Measurements from ENCODE around the gene TAS2R38.

Gene TAS2R38

DNA sequence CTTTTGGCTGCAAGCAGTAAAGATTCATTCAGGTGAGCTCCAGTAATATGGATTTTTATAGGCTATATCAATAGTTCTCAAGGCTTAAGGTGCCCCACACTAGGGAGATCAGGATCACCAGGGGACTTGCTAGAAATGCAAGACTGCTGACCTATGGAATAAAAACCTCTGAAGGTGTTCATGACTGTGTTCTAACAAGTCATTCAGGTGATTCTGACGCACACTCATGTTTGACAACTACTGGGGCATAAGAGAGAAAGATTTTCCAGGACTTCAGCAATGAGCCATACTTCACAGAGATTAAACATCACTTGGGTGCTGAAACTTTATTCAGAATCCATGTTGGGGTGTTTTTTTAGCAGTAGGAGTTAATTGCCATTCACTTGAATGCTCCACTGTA is 4.8 kb upstream of the TAS2R38 start:
- CTCF ChIA-PET: no interaction called here
- POLR2A ChIA-PET (ENCODE audit: low non-redundant PET): no interaction called here
- TF ChIP-seq, protein P1, sequence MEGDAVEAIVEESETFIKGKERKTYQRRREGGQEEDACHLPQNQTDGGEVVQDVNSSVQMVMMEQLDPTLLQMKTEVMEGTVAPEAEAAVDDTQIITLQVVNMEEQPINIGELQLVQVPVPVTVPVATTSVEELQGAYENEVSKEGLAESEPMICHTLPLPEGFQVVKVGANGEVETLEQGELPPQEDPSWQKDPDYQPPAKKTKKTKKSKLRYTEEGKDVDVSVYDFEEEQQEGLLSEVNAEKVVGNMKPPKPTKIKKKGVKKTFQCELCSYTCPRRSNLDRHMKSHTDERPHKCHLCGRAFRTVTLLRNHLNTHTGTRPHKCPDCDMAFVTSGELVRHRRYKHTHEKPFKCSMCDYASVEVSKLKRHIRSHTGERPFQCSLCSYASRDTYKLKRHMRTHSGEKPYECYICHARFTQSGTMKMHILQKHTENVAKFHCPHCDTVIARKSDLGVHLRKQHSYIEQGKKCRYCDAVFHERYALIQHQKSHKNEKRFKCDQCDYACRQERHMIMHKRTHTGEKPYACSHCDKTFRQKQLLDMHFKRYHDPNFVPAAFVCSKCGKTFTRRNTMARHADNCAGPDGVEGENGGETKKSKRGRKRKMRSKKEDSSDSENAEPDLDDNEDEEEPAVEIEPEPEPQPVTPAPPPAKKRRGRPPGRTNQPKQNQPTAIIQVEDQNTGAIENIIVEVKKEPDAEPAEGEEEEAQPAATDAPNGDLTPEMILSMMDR (conservative IDR thresholded peaks at IDR 0.05; ENCODE audit: low read depth): no peak
- H3K27ac ChIP-seq: no peak overlapping the region
- DNase-seq (ENCODE audit: low spot score): no peak

DNA sequence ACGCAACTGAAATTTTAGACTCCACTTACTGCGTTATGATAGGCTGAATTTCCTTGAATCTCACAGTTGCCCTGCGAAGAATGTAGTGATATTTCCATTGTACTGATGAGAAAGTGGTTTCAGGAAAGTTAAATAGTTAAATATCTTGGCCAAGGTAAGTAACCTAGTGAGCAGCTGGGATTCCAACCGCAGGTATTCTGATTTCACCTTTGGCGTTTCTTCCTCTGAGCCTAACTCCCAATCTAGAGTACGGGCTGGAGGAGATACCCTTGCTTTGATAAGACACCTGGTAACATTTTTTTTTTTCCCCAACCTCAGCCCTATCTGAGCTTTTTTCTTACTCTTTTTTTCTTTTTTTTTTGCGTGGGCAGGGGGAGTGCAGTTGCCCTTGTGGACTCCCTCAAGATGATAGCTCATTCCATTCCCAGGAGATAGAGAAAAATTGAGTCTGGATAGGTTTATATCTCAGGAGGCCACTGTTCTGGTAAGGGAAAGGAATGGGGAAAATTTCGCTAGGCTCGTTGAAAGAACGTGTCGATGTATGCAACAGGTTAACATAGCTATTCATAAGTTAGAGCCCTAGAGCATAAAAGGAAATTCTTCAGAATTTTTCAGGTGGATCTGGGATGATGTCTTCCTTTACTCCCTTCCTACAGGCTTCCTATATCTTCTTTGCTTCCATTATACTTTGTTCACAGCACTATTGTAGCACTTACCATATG is 3.1 kb upstream of the TAS2R38 start:
- ChIA-PET POLR2A (ENCODE audit: low non-redundant PET) (no interaction called here), CTCF (interaction anchor here (0.7 to 3.3 kb wide), 11 partner anchors 10 to 813 kb away, joined by 3 to 26 read pairs (median 4); no protein-coding TSS in a partner anchor)
- TF ChIP-seq, protein P1 (conservative IDR thresholded peaks at IDR 0.05; ENCODE audit: low read depth): peak; percentile 68
- H3K27ac ChIP-seq: no peak overlapping the region
- DNase-seq (ENCODE audit: low spot score): no peak

DNA sequence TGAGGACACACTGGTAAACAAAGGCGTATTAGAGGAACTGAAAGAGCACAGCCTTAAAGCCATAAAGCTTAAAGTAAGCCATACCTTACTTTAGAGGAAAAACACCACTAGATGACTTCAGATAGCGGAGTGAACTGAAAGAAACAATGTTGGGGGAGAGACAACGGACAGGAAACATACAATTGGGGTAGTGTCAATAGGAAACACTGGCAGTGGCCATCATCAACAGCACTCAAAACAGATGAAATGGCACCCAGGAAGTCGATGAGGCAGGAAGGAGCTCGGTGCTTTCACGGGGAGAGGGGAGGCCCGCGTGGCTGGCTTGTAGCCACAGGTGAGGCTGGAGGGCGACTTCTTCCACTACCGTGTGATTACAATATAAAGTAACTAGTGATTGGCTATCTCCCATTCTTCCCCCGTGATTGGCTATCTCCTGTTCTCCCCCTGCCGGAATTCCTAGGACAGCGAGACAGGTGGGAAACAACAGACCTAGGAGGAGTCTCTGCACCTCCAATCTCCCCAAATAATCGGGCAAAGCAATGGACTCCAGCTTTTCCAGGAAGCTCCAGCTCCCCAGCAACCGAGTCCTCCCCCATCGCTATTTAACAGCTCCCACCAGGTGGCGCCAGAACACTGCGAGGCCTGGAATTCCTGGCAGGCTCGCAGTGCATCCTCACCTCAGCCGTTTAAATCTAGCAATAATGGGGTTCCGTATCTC is 2.4 kb upstream of the TAS2R38 start:
- ChIA-PET POLR2A (ENCODE audit: low non-redundant PET) (no interaction called here), CTCF (interaction anchor here (0.5 to 3.3 kb wide), 15 partner anchors 9 to 812 kb away, joined by 3 to 26 read pairs (median 4); no protein-coding TSS in a partner anchor)
- TF ChIP-seq, protein P1 (conservative IDR thresholded peaks at IDR 0.05; ENCODE audit: low read depth): peak; percentile 96
- H3K27ac ChIP-seq: no peak overlapping the region
- DNase-seq (ENCODE audit: low spot score): peak; percentile 78

DNA sequence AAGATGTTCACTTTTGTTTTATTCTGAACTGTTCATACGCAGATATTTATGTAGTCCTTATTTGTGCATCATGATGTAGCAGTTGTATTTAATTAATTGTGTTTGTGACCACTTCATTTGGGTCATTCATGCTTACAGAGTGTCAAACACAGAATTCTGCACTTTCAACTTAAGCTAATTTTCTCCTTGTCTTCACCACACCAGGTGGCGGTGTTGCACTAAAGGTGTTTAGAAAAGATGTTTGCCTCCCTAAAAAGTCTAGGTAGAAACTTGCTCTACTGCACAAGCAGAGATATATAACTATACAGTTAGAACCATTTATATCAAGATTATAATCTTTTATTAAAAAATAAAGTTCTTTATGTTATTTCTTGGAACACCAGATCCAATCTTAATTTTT is 1.3 kb upstream of the TAS2R38 start:
- H3K27ac ChIP-seq: no peak overlapping the region
- ChIA-PET CTCF (interaction anchor here (0.6 to 3.3 kb wide), 6 partner anchors 49 to 521 kb away, joined by 3 to 26 read pairs (median 4); no protein-coding TSS in a partner anchor), POLR2A (ENCODE audit: low non-redundant PET) (no interaction called here)
- peak; percentile 14 for DNase-seq (ENCODE audit: low spot score)
- TF ChIP-seq, protein P1 (conservative IDR thresholded peaks at IDR 0.05; ENCODE audit: low read depth): peak; percentile 45

DNA sequence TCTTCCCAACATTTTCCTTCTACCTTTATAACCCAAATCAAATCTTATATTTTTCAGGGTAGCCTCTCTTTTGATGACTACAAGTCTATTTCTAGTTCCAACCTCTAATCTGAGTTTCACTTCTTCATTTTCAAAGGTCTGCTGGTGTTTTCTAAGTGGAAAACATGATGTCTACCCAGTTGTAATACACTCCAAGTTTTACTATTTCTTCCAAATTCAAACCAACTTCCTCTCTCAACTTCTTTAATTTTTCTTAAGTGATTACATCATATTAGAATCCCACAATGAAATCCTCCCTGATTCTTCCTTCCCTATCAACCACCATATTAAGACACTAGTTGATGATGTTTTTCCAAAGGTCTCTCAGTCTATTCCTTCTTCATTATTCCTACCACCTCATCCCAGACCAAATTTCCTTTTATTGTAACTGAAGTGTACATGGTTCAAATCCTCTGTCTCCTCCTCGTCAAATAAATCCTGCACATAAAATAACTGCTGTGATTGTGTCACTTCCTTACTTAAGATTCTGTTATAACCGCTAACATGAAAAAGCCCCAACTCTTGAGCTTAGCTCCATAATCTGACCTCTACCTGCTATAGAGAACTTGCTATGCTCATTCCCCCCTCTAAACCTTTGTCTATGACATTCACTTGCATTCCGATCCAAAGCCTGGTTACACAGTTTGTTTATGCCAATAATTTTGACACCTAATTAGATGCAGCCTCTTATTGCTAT is 12.7 kb downstream of the TAS2R38 start:
- POLR2A ChIA-PET (ENCODE audit: low non-redundant PET): no interaction called here
- H3K27ac ChIP-seq: no peak overlapping the region
- TF ChIP-seq, protein P1 (conservative IDR thresholded peaks at IDR 0.05; ENCODE audit: low read depth): no peak
- no peak for DNase-seq (ENCODE audit: low spot score)
- CTCF ChIA-PET: interaction anchor here (0.5 kb wide), 1 partner anchor 67 kb away, joined by 3 read pairs; no protein-coding TSS in a partner anchor

DNA sequence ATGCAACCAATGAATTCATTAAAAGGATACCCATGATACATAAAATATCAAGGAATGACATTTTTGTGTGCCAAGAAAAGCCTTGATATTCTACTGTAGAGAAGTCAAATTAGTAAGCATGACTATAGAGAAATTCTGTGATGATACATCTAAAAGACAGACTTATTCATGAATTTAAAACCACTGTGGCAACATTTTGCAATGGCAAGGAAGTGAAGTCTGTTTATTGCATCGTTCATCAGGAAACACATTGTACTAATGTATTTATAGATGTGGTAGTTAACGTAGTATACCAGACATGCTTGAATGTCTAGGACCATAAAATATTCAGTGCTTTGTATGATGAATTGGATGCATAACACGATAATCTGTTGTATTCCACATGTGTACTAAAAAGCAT is 17.5 kb downstream of the TAS2R38 start:
- CTCF ChIA-PET: no interaction called here
- DNase-seq (ENCODE audit: low spot score): no peak
- no peak overlapping the region for H3K27ac ChIP-seq
- POLR2A ChIA-PET (ENCODE audit: low non-redundant PET): no interaction called here
- TF ChIP-seq, protein P1 (conservative IDR thresholded peaks at IDR 0.05; ENCODE audit: low read depth): no peak

Data from RWPE1 (cell line).